ENCODE data around the gene ABHD5.

DNA sequence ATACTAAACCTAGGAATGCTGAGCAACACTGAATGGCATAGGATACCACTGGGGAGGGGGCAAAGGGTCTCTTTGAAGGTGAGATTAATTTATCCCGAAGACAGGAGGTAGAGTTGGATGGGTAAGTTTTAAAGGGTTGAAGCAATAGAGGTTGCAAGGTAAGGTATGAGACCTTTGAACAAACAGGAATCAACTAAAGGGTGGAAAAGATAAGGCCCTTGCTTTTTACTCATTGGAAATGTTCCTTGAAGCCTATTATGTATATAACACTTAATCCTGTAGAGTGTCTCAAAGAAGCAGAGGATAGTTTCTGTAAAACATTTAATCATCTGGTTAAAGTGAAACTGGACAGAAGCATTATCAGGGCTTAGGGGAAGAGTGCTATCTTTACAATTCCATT, 5.7 kb downstream of the ABHD5 start:
- TF ChIP-seq, protein P1, sequence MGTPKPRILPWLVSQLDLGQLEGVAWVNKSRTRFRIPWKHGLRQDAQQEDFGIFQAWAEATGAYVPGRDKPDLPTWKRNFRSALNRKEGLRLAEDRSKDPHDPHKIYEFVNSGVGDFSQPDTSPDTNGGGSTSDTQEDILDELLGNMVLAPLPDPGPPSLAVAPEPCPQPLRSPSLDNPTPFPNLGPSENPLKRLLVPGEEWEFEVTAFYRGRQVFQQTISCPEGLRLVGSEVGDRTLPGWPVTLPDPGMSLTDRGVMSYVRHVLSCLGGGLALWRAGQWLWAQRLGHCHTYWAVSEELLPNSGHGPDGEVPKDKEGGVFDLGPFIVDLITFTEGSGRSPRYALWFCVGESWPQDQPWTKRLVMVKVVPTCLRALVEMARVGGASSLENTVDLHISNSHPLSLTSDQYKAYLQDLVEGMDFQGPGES (IDR thresholded peaks at IDR 0.05): no peak
- TF ChIP-seq, protein P2, sequence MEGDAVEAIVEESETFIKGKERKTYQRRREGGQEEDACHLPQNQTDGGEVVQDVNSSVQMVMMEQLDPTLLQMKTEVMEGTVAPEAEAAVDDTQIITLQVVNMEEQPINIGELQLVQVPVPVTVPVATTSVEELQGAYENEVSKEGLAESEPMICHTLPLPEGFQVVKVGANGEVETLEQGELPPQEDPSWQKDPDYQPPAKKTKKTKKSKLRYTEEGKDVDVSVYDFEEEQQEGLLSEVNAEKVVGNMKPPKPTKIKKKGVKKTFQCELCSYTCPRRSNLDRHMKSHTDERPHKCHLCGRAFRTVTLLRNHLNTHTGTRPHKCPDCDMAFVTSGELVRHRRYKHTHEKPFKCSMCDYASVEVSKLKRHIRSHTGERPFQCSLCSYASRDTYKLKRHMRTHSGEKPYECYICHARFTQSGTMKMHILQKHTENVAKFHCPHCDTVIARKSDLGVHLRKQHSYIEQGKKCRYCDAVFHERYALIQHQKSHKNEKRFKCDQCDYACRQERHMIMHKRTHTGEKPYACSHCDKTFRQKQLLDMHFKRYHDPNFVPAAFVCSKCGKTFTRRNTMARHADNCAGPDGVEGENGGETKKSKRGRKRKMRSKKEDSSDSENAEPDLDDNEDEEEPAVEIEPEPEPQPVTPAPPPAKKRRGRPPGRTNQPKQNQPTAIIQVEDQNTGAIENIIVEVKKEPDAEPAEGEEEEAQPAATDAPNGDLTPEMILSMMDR (IDR thresholded peaks at IDR 0.05 in 2 of 3, conservative IDR thresholded peaks at IDR 0.05 in 1 of 3; ENCODE audit: control insufficient read depth in 2 of 3, extremely low read depth in 1 of 3, insufficient read depth in 1 of 3, low read depth in 3 of 3, low read length in 3 of 3): no peak
- TF ChIP-seq TCF12 (IDR thresholded peaks at IDR 0.05; ENCODE audit: low read depth, low read length) (no peak), EZH2 (IDR thresholded peaks at IDR 0.05; ENCODE audit: borderline replicate concordance, control insufficient read depth, low read depth, low read length) (no peak), POLR2AphosphoS5 (IDR thresholded peaks at IDR 0.05; ENCODE audit: low read length) (no peak), RB1 (IDR thresholded peaks at IDR 0.05; ENCODE audit: borderline replicate concordance) (no peak), MXI1 (IDR thresholded peaks at IDR 0.05; ENCODE audit: low read depth, low read length) (no peak), IRF4 (IDR thresholded peaks at IDR 0.05; ENCODE audit: low read depth, low read length) (no peak), EP300 (IDR thresholded peaks at IDR 0.05; ENCODE audit: borderline replicate concordance in 1 of 2, control insufficient read depth in 1 of 2, low read depth in 2 of 2, low read length in 2 of 2) (no peak), ZBED1 (IDR thresholded peaks at IDR 0.05; ENCODE audit: borderline replicate concordance) (no peak), NR2F1 (conservative IDR thresholded peaks at IDR 0.05) (no peak)
- TF ChIP-seq, protein P3, sequence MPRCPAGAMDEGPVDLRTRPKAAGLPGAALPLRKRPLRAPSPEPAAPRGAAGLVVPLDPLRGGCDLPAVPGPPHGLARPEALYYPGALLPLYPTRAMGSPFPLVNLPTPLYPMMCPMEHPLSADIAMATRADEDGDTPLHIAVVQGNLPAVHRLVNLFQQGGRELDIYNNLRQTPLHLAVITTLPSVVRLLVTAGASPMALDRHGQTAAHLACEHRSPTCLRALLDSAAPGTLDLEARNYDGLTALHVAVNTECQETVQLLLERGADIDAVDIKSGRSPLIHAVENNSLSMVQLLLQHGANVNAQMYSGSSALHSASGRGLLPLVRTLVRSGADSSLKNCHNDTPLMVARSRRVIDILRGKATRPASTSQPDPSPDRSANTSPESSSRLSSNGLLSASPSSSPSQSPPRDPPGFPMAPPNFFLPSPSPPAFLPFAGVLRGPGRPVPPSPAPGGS (IDR thresholded peaks at IDR 0.05; ENCODE audit: borderline replicate concordance, insufficient read depth, low read depth, low read length, poor library complexity, severe bottlenecking): no peak
- TF ChIP-seq, protein P4, sequence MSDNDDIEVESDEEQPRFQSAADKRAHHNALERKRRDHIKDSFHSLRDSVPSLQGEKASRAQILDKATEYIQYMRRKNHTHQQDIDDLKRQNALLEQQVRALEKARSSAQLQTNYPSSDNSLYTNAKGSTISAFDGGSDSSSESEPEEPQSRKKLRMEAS (IDR thresholded peaks at IDR 0.05; ENCODE audit: low read depth, low read length): no peak
- TF ChIP-seq, protein P5, sequence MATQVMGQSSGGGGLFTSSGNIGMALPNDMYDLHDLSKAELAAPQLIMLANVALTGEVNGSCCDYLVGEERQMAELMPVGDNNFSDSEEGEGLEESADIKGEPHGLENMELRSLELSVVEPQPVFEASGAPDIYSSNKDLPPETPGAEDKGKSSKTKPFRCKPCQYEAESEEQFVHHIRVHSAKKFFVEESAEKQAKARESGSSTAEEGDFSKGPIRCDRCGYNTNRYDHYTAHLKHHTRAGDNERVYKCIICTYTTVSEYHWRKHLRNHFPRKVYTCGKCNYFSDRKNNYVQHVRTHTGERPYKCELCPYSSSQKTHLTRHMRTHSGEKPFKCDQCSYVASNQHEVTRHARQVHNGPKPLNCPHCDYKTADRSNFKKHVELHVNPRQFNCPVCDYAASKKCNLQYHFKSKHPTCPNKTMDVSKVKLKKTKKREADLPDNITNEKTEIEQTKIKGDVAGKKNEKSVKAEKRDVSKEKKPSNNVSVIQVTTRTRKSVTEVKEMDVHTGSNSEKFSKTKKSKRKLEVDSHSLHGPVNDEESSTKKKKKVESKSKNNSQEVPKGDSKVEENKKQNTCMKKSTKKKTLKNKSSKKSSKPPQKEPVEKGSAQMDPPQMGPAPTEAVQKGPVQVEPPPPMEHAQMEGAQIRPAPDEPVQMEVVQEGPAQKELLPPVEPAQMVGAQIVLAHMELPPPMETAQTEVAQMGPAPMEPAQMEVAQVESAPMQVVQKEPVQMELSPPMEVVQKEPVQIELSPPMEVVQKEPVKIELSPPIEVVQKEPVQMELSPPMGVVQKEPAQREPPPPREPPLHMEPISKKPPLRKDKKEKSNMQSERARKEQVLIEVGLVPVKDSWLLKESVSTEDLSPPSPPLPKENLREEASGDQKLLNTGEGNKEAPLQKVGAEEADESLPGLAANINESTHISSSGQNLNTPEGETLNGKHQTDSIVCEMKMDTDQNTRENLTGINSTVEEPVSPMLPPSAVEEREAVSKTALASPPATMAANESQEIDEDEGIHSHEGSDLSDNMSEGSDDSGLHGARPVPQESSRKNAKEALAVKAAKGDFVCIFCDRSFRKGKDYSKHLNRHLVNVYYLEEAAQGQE (IDR thresholded peaks at IDR 0.05; ENCODE audit: low read depth, low read length): no peak

Measured in GM12878 (cell line).